Measurements from ENCODE around the gene PTH2. TPM values are rescaled to one million over a fixed set of nuclear protein-coding genes. Genes with fewer than 3 reads are reported as not detected.

PTH2 gene
- total and polyA plus RNA-seq, 10 of the 15 experiments (the other 5 are each of a cell fraction or from before 2014, with no cell fraction given), result not detected

- TF ChIP-seq ZBTB11 (CRISPR knock-in tag; IDR thresholded peaks at IDR 0.05) (no peak), SREBF1 (IDR thresholded peaks at IDR 0.05; ENCODE audit: low read length) (no peak), IKZF2 (IDR thresholded peaks at IDR 0.05) (peak; percentile 81 to 84), IRF4 (IDR thresholded peaks at IDR 0.05; ENCODE audit: low read depth, low read length) (0 out of 2 replicates have a peak, but pooled peaks have one; percentile 15), JUND (IDR thresholded peaks at IDR 0.05; ENCODE audit: low read depth, low read length) (no peak), KLF5 (IDR thresholded peaks at IDR 0.05; ENCODE audit: partially characterized antibody) (no peak), MYB (IDR thresholded peaks at IDR 0.05; ENCODE audit: borderline replicate concordance, low read depth, low read length) (no peak), CBX5 (IDR thresholded peaks at IDR 0.05; ENCODE audit: low read depth) (no peak), STAT1 (conservative IDR thresholded peaks at IDR 0.05) (no peak), RELB (IDR thresholded peaks at IDR 0.05; ENCODE audit: low read depth) (peak; percentile 62; the same call in 1 of the 2 replicates), TCF12 (IDR thresholded peaks at IDR 0.05; ENCODE audit: low read depth, low read length) (peak; percentile 28; the same call in 1 of the 2 replicates), RBBP5 (conservative IDR thresholded peaks at IDR 0.05) (no peak), PAX5 (IDR thresholded peaks at IDR 0.05; ENCODE audit: borderline replicate concordance, low read depth, low read length) (peak; percentile 10; the same call in 1 of the 2 replicates), CREB1 (IDR thresholded peaks at IDR 0.05; ENCODE audit: low read depth) (peak; percentile 42; the same call in 1 of the 2 replicates), SMARCA5 (IDR thresholded peaks at IDR 0.05) (peak; percentile 100), SMAD1 (IDR thresholded peaks at IDR 0.05; ENCODE audit: low read depth, partially characterized antibody) (no peak), ZBED1 (IDR thresholded peaks at IDR 0.05; ENCODE audit: borderline replicate concordance) (no peak; the same call in 1 of the 2 replicates), ATF7 (IDR thresholded peaks at IDR 0.05; ENCODE audit: low read depth) (no peak), ZNF217 (IDR thresholded peaks at IDR 0.05) (peak; percentile 72; the same call in 1 of the 2 replicates), SRF (IDR thresholded peaks at IDR 0.05; ENCODE audit: low read depth in 2 of 2, low read length in 2 of 2) (no peak), PKNOX1 (IDR thresholded peaks at IDR 0.05) (peak; percentile 13; the same call in 1 of the 2 replicates), CHD1 (IDR thresholded peaks at IDR 0.05; ENCODE audit: low read depth, low read length) (no peak), LARP7 (IDR thresholded peaks at IDR 0.05) (peak; percentile 71; the same call in 1 of the 2 replicates), JUNB (IDR thresholded peaks at IDR 0.05) (no peak), RAD21 (IDR thresholded peaks at IDR 0.05; ENCODE audit: insufficient read depth, low read depth, low read length) (peak; percentile 87)
Measured at GRCh38 chr19:49469828-49470614, 46.8 kb upstream of the PTH2 start (continued).

All from GM12878 (cell line).